KMS-11 (cell line): ENCODE data around the gene PRDM2.

Source experiments
- H2AFZ ChIP-seq: fragments of 200-600 bp; sonication (generic); 2 replicates; pipeline ENCODE4 v1.6.1; 2016; ENCODE audit warnings: antibody characterized with exemption, mixed run types, low read depth
- H3K27ac ChIP-seq: fragments of 200-600 bp; sonication (generic); 2 replicates; pipeline ENCODE4 v1.6.1; 2016; ENCODE audit warnings: mild to moderate bottlenecking, mixed run types
- H3K27me3 ChIP-seq: fragments of 200-600 bp; sonication (generic); 2 replicates; pipeline ENCODE4 v1.6.1; 2017; ENCODE audit warnings: mild to moderate bottlenecking, low read depth, mixed run types, moderate library complexity; ENCODE audit not compliant: insufficient read depth
- H3K36me3 ChIP-seq: fragments of 200-600 bp; sonication (generic); 2 replicates; pipeline ENCODE4 v1.6.1; 2017; ENCODE audit warnings: mild to moderate bottlenecking, mixed run types; ENCODE audit not compliant: insufficient read depth
- H3K4me1 ChIP-seq: fragments of 200-600 bp; sonication (generic); 2 replicates; pipeline ENCODE4 v1.6.1; 2016; ENCODE audit warnings: mild to moderate bottlenecking, low read depth, mixed run types; ENCODE audit not compliant: poor library complexity, severe bottlenecking
- H3K4me2 ChIP-seq: fragments of 200-600 bp; sonication (generic); 2 replicates; pipeline ENCODE4 v1.7.0; 2016; ENCODE audit warnings: mild to moderate bottlenecking, mixed run types
- H3K4me3 ChIP-seq: fragments of 200-600 bp; sonication (generic); IDR thresholded peaks from 2 replicates; pipeline ENCODE4 v1.6.1; 2017; ENCODE audit warnings: low read depth, low read length, mixed read lengths; ENCODE audit not compliant: insufficient read depth
- H3K79me2 ChIP-seq: fragments of 200-600 bp; sonication (generic); 2 replicates; pipeline ENCODE4 v1.6.1; 2016; ENCODE audit warnings: low read depth, mixed run types; ENCODE audit not compliant: insufficient read depth
- H3K9ac ChIP-seq: fragments of 200-600 bp; sonication (generic); 2 replicates; pipeline ENCODE4 v1.6.1; 2016; ENCODE audit warnings: mild to moderate bottlenecking, mixed run types
- H4K20me1 ChIP-seq: fragments of 200-600 bp; sonication (generic); 2 replicates; pipeline ENCODE4 v1.6.1; 2016; ENCODE audit warnings: mild to moderate bottlenecking, mixed run types; ENCODE audit not compliant: insufficient read depth
- TF ChIP-seq, protein P1 (sequence below): fragments of 200-600 bp; sonication (generic); conservative IDR thresholded peaks from 2 replicates; pipeline ENCODE4 v1.6.1; 2017; ENCODE audit warnings: low read depth, mild to moderate bottlenecking, antibody characterized with exemption, low read length, moderate library complexity, mixed read lengths

The PRDM2 gene

DNA sequence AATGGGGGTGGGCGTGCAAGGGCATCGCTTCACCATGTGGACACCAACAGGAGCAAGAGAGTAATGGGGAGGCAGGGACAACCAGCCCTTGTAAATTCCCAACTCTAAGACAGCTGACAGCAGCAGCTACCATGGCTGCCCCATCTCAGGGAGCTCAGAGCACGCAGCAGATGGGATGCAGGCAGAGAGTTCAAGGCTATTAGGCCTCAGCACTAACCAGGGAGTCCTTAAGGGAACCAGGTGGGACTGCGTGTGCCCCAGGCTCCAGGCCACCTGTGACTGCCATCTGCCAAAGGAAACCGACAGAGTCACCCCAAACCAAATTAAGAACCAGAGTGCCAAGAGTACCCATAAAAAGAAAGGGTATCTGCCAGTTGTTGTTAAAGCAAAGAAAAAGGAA is 33.7 kb upstream of the PRDM2 start:
- no peaks in the 10 kb centered on the region for H3K27me3 ChIP-seq
- H3K4me3 ChIP-seq, result no peak overlapping the region
- no peak overlapping the region for H3K4me2 ChIP-seq
- H3K79me2 ChIP-seq, result no peaks in the 10 kb centered on the region
- H3K27ac ChIP-seq, result no peak overlapping the region
- no peak overlapping the region; the same call in 1 of the 2 replicates for H2AFZ ChIP-seq
- H3K9ac ChIP-seq, result no peak overlapping the region
- H3K4me1 ChIP-seq, result no peaks in the 10 kb centered on the region
- H4K20me1 ChIP-seq, result no peaks in the 10 kb centered on the region
- TF ChIP-seq, protein P1, sequence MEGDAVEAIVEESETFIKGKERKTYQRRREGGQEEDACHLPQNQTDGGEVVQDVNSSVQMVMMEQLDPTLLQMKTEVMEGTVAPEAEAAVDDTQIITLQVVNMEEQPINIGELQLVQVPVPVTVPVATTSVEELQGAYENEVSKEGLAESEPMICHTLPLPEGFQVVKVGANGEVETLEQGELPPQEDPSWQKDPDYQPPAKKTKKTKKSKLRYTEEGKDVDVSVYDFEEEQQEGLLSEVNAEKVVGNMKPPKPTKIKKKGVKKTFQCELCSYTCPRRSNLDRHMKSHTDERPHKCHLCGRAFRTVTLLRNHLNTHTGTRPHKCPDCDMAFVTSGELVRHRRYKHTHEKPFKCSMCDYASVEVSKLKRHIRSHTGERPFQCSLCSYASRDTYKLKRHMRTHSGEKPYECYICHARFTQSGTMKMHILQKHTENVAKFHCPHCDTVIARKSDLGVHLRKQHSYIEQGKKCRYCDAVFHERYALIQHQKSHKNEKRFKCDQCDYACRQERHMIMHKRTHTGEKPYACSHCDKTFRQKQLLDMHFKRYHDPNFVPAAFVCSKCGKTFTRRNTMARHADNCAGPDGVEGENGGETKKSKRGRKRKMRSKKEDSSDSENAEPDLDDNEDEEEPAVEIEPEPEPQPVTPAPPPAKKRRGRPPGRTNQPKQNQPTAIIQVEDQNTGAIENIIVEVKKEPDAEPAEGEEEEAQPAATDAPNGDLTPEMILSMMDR, result no peak
- no peaks in the 10 kb centered on the region for H3K36me3 ChIP-seq

DNA sequence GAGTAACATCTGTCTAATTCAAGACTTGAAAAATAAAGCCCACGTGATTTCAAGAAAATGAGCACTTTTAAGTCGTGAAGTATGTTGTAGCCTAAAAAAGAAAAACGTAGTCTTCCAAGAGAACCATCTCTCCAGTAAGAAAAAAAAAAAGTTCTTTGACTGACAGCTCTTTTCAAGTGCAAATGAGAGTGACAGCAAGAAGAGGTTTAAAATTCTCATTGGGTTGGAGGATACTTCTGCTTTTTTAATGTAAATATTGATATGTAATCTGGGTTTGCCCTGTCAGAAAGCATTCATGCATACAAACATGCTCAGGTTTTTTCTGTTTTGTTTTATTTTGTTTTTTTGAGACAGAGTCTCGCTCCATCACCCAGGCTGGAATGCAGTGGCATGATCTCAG is 32.3 kb upstream of the PRDM2 start:
- no peak overlapping the region for H3K4me2 ChIP-seq
- H3K27ac ChIP-seq, result no peak overlapping the region
- H4K20me1 ChIP-seq, result no peaks in the 10 kb centered on the region
- H3K9ac ChIP-seq, result no peak overlapping the region
- no peaks in the 10 kb centered on the region for H3K4me1 ChIP-seq
- H3K79me2 ChIP-seq, result no peaks in the 10 kb centered on the region
- TF ChIP-seq, protein P1, result no peak
- H2AFZ ChIP-seq, result no peak overlapping the region
- H3K4me3 ChIP-seq, result no peak overlapping the region
- no peaks in the 10 kb centered on the region for H3K27me3 ChIP-seq
- H3K36me3 ChIP-seq, result no peaks in the 10 kb centered on the region

DNA sequence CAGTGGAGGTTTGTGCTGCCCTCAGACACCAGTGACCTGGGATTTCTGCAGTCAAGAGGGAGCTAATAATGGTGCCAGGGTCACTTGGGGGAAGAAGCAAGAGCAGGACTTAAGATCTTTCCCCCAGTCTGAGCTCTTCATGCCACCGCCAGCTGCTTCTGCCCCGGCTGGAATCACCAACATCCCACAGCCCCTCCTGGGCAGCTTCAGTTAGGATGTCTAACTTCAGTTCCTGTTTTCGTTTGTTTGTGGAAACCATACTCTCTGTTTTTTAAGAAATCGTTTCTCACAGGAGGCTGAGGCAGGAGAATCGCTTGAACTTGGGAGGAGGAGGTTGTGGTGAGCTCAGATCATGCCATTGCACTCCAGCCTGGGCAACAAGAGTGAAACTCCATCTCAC is 25.6 kb upstream of the PRDM2 start:
- Histone ChIP-seq H3K9ac (no peak overlapping the region), H3K36me3 (no peaks in the 10 kb centered on the region), H2AFZ (no peak overlapping the region), H4K20me1 (no peaks in the 10 kb centered on the region), H3K4me3 (no peak overlapping the region), H3K27ac (no peak overlapping the region), H3K27me3 (no peaks in the 10 kb centered on the region), H3K4me2 (no peak overlapping the region), H3K4me1 (no peaks in the 10 kb centered on the region), H3K79me2 (no peaks in the 10 kb centered on the region)
- TF ChIP-seq, protein P1, result no peak

DNA sequence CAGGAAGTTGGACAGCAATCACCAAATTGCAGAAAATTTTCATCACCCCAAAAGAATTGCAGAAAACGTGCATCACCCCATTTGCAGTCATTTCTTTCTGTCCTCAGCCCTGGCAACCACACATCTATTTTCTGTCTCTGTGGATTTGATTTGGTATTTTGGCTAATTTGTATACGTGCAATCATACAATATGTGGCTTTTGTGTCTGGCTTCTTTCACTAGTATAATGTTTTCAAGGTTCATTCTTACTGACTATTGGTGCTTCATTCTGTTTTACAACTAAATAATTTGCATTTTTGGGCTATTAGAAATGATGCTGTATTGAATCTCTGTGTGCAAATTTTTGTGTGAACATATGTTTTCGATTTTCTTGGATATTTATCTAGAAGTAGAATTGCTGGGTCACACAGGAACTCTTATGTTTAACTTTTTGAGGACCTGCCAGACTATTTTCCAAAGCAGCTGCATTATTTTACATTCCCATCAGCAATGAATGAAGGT is 24.8 kb upstream of the PRDM2 start:
- TF ChIP-seq, protein P1, result no peak
- Histone ChIP-seq H3K4me2 (no peak overlapping the region), H3K27ac (no peak overlapping the region)

More for the DNA sequence above, 24.8 kb upstream of the PRDM2 start:
- H3K27me3 ChIP-seq, result no peaks in the 10 kb centered on the region
- no peak overlapping the region for H3K4me3 ChIP-seq
- H4K20me1 ChIP-seq, result no peaks in the 10 kb centered on the region
- H2AFZ ChIP-seq, result no peak overlapping the region
- no peaks in the 10 kb centered on the region for H3K4me1 ChIP-seq
- H3K36me3 ChIP-seq, result no peaks in the 10 kb centered on the region
- no peak overlapping the region for H3K9ac ChIP-seq
- H3K79me2 ChIP-seq, result no peaks in the 10 kb centered on the region
